ENCODE measurements around the gene ODAD4.

ODAD4 gene

DNA sequence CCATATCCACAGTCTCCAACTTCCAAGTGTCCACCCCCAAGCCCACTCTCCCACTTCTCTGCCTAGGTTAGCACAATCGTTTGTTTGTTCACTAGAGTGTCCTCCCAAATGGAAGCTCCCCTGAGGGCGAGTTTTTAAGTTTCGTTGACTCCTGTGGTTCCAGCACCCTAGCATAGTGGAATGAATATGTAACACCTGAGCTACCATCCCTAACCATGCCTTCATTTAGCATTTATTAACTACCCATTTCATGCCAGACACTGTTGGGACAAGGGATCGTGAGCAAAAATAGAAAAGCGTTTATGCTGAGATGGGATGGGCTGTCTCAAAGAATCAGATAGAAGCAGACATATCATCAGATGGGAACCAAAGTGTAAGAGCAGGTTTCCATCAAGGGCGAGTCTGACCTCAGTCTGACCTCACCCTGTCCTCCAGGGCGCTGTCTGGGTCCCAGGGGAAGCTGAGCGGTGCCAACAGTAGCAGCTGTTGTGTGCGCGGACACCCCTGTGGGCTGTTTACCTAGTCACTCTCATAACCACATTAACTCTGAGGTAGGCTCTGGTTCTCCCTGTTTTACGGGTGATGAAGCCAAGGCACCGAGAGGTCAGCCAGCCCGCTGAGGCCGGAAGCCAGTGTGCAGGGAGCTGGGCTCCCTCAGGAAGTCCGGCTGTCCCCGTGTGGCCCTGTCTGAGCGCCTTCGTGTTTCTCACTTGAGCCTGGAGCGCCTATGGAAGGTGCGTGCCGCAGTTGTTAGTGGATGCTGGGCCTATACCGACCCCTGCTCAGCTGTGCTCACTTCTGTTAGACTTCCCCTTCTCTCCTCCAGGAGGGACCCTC is 42.4 kb downstream of the ODAD4 start:
- peak; percentile 1 for DNase-seq

DNA sequence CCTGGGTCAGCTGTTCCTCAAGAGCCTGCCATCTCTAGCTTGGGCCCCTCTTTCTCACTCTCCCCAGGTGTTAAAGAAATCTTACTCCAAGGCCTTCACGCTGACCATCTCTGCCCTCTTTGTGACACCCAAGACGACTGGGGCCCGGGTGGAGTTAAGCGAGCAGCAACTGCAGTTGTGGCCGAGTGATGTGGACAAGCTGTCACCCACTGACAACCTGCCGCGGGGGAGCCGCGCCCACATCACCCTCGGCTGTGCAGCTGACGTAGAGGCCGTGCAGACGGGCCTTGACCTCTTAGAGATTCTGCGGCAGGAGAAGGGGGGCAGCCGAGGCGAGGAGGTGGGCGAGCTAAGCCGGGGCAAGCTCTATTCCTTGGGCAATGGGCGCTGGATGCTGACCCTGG is 43.0 kb downstream of the ODAD4 start:
- no peak for DNase-seq

DNA sequence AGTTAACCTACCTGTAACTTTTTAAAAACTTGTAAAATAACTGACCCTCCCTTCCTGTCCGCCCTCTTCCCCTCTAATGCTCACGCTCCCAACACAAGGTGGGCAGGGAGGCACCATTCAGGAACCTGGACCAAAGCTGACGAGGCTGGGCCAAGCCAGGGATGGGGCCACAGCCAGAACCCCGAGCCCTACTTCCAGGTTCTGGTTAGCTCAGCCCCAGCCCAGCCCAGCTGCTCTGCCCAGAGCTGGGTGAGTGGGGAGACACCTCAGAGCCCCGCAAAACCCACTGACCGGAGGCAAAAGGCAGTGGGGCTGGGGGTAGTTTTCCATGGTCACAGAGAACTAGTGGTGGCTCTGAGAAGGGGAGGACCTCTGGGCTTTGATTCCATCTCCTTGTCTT is 43.6 kb downstream of the ODAD4 start:
- no peak for DNase-seq

DNA sequence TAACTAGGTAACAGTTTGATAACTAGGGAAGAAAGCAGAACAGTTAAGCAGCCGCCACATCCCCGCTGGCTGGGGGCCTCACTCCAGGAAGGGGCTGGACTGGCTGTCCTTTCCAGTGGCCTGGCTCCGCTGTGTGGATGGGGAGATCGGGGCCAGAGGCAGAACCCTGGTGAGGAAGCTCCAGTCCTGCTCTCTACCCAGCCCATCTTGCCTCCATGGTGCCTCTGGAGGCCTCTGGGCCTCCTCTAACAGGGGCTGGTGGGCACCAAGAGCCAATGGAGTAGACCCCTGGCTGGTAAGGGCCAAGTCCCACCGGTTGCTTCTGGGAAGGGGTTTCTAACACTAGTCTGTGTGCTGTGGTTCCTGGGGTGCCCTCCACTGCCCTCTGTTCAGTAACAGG is 44.2 kb downstream of the ODAD4 start:
- no peak for DNase-seq

- DNase-seq = no peak
These were observed 45.0 kb downstream of the ODAD4 start for GRCh38 chr17:41975099-41976083.

DNA sequence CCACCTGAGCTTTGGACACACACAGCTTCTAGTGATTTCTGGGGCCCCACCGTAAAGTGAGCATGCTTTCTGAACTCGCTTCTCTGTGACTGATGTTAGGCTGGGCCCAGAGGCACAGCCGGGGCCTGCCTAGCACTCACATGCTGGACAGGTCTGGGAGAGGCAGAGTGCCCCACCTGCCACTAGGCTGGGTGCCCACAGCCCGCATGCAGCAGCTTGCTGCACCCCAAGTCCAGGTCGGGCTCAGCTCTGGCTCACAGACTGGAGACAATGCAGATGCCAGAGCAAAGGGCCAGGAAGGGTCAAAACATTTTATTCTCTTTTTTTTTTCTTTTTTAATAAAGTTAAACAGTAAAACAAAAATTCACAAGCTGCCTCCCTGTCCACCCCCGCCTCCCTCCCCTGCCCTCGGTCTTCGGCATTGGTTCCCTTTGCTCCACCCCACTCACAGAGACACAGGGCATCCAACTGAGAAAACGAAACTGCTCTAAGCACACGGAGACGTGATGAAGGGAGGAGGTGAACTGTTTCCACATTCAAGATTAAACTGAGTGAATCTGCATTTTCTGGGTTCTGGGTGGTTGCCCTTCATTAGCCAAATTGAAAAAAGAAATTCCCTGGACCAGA is 45.8 kb downstream of the ODAD4 start:
- no peak for DNase-seq

- no peak for DNase-seq
These were observed 47.6 kb downstream of the ODAD4 start for GRCh38 chr17:41977991-41978390.

- no peak for DNase-seq
These were observed 51.8 kb downstream of the ODAD4 start for GRCh38 chr17:41982026-41982760.

GRCh38 chr17:41984454-41984853 is 54.0 kb downstream of the ODAD4 start:
- DNase-seq = no peak

DNA sequence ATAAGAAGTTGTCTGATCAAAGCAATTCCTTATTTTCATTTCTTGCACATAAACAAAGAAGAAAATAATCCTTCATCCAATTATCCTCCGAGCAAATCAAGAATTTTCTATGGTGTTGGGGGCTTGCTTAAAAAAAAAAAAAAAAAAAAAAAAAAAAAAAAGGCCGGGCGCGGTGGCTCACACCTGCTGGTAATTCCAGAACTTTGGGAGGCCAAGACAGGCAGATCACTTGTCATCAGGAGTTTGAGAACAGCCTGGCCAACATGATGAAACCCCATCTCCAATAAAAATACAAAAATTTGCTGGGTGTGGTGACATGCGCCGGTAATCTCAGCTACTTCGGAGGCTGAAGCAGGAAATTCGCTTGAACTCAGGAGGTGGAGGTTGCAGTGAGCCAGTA is 55.5 kb downstream of the ODAD4 start:
- no peak for DNase-seq

- DNase-seq = no peak
These were observed 56.2 kb downstream of the ODAD4 start for GRCh38 chr17:41986634-41987033.

GRCh38 chr17:41987642-41988041 is 57.2 kb downstream of the ODAD4 start:
- DNase-seq = no peak

GRCh38 chr17:41988418-41988817 is 58.0 kb downstream of the ODAD4 start:
- no peak for DNase-seq

DNA sequence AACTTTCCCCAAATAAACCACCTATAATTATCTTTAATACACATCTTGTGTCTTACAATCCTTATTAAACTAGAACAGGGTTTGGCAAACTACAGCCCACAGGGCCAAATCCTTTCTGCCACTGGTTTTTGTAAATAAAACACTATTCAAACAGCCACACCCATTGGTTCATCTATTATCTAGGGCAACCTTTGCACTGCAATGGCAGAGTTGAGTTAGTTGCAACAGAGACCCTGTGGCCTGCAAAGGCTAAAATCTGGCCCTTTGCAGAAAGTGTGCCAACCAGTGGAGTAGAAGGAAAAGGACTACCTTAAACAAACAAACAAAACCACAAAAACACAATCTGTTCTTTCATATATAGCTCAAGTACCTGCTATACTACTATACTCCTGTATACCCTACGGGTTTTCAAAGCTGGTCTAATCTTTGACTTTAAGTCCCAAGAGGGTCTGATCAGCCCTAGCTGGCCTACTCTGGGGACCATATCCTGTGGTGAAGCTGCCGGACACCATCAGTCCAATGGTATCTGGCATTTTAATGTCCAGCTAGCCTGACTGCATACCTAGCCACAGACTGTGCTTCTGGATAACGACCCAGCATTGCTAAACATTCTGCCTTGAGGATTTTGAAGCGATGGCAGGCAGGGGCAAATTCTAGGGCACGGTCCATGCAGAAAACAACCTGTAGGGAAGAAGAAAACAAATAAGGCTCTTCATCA is 59.4 kb downstream of the ODAD4 start:
- no peak for DNase-seq

DNA sequence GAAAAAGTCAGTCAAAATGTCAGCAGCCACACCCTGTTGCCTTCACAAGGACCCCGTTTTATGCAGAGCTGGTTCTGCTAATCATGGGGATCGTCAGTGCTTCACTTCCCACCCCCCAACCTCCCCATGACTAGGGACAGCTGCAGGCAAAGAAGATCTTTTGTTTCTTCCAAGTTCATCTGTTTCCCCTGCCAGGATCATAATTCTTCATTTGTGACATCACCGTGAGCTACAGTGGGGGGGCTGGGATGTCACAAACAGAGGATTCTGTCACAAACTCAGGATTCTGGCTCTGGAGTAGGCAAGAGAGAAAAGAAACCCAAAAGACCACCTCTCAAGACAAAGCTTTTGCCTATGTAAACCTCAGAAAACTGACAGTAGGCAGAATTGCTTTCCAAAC is 62.2 kb downstream of the ODAD4 start:
- DNase-seq = no peak

DNA sequence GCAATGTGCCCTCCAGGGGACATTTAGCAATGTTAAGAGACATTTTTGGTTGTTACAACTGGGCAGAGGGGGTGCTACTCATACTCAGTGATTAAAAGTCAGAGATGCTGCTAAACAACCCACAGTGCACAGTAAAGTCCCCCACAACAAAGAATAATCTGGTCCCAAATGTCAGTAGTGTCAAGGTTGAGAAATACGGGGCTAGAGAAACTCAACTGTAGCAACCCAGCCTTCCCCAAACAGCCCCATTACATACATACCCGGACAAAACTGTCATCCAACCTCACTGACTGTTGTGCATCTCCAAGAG is 66.4 kb downstream of the ODAD4 start:
- DNase-seq = no peak

DNA sequence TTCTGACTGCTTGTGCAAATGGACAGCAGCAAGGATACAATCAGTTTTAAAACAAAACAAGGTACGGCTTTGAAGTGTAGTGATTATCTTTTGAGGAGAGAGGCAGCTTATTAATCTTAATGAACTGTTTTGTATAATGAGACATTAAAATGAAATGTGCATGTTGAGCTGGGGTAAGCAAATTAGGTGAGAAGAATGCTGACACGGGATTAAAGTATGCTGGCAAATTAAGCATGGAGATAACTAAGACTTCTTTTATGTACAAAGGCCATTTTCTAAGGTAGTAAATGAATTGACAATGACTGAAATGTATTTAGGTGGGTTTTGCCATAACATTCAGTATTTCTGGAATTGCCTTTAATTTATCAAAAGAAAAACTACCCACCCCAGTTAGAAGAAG is 68.1 kb downstream of the ODAD4 start:
- no peak for DNase-seq

- no peak for DNase-seq
These were observed 70.2 kb downstream of the ODAD4 start for GRCh38 chr17:42000413-42001133.

DNA sequence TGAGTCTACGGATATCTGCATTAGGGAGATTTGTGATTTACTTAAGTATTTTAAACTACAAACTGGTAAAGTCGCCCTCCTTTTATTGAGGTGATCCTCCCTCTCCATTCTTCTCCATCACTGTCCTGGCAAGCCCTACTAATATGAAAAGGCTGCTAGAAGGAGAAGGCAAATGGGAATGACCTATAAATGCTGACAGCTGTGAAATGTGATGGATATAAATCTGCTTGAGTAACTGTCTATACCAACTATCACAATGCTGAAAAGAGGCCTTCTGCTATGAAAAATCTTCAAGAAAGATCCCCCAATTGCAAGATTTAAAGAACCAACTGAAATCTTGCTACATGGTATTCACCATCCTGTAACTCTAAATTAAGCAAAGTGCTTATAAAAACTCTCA is 71.3 kb downstream of the ODAD4 start:
- DNase-seq = no peak

- DNase-seq = no peak
These were observed 71.9 kb downstream of the ODAD4 start for GRCh38 chr17:42002175-42002791.

DNA sequence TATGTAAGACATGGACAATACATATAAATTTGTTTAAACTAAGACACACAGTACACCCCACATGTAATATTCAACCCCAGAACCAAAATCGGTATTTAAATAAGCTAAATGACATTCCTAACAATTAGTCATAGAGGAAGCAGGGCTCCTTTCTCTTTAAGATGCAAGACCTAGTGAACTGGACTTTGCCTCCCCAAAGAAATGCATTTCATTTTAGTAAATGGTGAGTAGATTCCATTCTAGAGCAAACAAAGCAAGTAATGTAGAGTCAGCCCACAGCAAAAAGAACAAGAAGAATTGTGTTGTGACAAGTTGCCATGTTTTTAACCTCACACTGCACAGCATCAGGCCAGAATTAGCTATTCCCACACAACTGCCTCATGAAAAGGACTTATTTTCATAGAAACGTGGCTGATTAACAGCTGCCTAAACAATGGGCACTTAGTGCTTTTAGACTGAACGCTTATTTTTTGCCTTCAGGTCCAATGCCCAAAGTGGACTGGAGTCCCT is 72.4 kb downstream of the ODAD4 start:
- DNase-seq = no peak

All from NCI-H1105 treated with DMSO at 0.1 percent for 48 hours (cell line).